GM08714 (cell line): Measurements from ENCODE around the gene SSTR5.

Experiments used
- H3K4me3 ChIP-seq: fragments of 200-500 bp; sonication (Bioruptor generic); 2 replicates; pipeline ENCODE4 v1.5.1; 2014; ENCODE audit warnings: mild to moderate bottlenecking, low read length, inconsistent platforms
- ZNF274 ChIP-seq: IDR thresholded peaks from 2 replicates; pipeline ENCODE4 v1.6.1; 2012; ENCODE audit warnings: mild to moderate bottlenecking, low read depth, low read length

SSTR5 gene

GRCh38 chr16:1126586-1126985, 54.0 kb downstream of the SSTR5 start:
- H3K4me3 ChIP-seq: no peak overlapping the region
- TF ChIP-seq ZNF274: no peak

DNA sequence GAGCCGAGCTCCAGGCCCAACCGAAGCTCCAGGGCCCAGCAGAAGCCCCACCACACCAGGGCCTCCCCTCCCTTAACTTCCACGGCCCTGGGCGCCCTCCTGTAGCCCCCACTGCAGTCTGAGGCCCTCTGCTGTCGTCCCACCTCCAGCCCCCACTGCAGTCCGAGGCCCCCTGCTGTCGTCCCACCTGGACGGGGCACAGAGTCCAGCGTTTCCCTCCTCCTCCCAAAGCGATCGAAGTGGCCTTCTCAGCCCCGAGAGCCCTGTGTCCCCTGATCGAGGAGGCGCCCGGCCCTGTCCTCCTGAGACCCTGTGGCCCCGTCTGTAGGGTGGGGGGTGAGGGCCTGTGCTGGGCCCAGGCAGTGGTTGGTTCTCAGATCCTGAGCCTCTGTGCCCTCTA, 54.6 kb downstream of the SSTR5 start:
- H3K4me3 ChIP-seq: no peak overlapping the region
- TF ChIP-seq ZNF274: no peak

DNA sequence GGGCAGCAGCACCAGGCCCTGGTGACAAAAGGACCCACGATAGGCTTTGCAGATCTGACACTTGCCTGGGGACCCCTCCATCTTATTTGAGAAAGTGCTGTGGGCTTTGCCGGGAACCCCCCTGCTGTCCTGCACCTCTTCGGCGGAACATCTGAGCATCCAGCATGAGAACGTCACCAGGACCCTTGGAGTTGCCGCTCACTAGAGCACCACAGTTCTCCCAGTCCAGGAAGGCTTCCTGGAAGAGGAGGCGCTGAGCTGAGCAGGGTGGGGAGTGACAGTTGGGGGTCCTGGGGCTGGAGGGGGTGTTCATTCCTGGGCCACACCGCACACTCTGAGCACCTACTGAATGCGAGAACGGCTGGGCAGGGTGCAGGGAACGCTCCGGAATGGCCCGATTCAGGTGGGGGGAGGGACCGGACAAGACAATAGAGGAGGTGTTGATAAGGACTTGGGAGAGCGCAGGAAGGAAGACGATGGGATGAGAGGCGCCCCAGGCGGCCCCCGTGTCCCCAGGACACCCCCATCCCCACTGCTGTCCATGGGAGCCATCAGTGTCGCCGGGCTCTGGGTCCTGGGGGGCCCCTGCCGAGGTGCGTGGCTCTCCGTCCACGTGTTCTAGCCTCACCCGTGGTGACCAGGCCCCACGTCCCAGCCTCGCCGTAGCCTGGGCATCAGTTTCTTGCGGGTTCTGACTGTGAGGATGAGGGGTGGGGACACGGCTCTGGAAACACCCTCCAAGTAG, 55.6 kb downstream of the SSTR5 start:
- no peak overlapping the region for H3K4me3 ChIP-seq
- no peak for TF ChIP-seq ZNF274

- H3K4me3 ChIP-seq: no peak overlapping the region
- no peak for TF ChIP-seq ZNF274
Observed at GRCh38 chr16:1129106-1129960, 56.8 kb downstream of the SSTR5 start.

DNA sequence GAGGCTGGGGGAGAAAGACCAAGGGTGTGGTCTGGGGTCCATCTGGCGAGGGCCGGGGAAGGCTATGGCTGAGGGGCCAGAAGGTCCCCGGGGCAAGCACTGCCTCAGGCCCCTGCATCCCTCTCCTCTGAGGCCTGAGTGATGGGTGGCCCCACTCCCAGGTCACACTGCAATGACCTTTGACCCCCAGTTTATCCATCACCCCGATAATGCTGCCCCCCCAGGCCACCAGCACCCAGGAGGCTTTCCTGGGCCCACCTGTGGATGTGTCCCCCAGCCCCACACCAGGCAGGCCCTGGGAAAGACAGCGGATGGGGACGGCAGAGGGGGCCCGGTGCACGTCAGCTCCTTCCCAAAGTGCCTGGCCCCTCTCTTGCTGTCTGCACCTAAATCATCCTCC, 57.8 kb downstream of the SSTR5 start:
- no peak overlapping the region for H3K4me3 ChIP-seq
- no peak for TF ChIP-seq ZNF274
